ENCODE measurements around the gene RNF212.

Gene RNF212

GRCh38 chr4:1022051-1022738, 91.2 kb downstream of the RNF212 start:
- DNase-seq (ENCODE audit: low read depth in 2 of 3, low spot score in 1 of 3): no peak
